Measurements from ENCODE around the gene SUGP1.
"Not testable (repeated sequence)": the region's sequence is repeated elsewhere in the genome, so short reads cannot be mapped to it uniquely, and the experiment has no call there.

SUGP1 gene

GRCh38 chr19:19320361-19321140, at the start of gene SUGP1, which contains the start of gene MAU2:
Gene SUGP1 (minus strand): TSS chr19:19320509. CDS start chr19:19320496, 13 bp downstream.
Gene MAU2 (plus strand): TSS chr19:19320829. CDS start chr19:19320860, 31 bp downstream.
- DNase-seq = peak; percentile 92

GRCh38 chr19:19368087-19368486, 47.8 kb upstream of the SUGP1 start:
- DNase-seq = no peak

GRCh38 chr19:19366434-19367396, 46.4 kb upstream of the SUGP1 start:
- DNase-seq = peak; percentile 81 to 82

- DNase-seq = no peak
Measured at GRCh38 chr19:19362075-19362474, 41.8 kb upstream of the SUGP1 start.

- peak; percentile 74 to 84 for DNase-seq
Measured at GRCh38 chr19:19361075-19361594, 40.8 kb upstream of the SUGP1 start.

- no peak for DNase-seq
Measured at GRCh38 chr19:19356901-19357566, 36.7 kb upstream of the SUGP1 start.

- no peak for DNase-seq
Measured at GRCh38 chr19:19356500-19356899, 36.2 kb upstream of the SUGP1 start.

GRCh38 chr19:19355606-19356139, 35.4 kb upstream of the SUGP1 start:
- DNase-seq = no peak

- no peak for DNase-seq
Measured at GRCh38 chr19:19354932-19355331, 34.6 kb upstream of the SUGP1 start.

- DNase-seq = no peak
Measured at GRCh38 chr19:19354007-19354406, 33.7 kb upstream of the SUGP1 start.

GRCh38 chr19:19352823-19353222, 32.5 kb upstream of the SUGP1 start:
- DNase-seq = no peak

- not testable (repeated sequence) for DNase-seq
Measured at GRCh38 chr19:19350756-19351155, 30.4 kb upstream of the SUGP1 start.

- DNase-seq = no peak
Measured at GRCh38 chr19:19349365-19349764, 29.1 kb upstream of the SUGP1 start.

GRCh38 chr19:19348266-19348665, 28.0 kb upstream of the SUGP1 start:
- no peak for DNase-seq

- DNase-seq = no peak
Measured at GRCh38 chr19:19347401-19348110, 27.2 kb upstream of the SUGP1 start.

GRCh38 chr19:19345970-19346369, 25.7 kb upstream of the SUGP1 start:
- no peak for DNase-seq

GRCh38 chr19:19345232-19345631, 24.9 kb upstream of the SUGP1 start:
- no peak for DNase-seq

GRCh38 chr19:19343762-19344161, 23.5 kb upstream of the SUGP1 start:
- DNase-seq = no peak

- DNase-seq = no peak
Measured at GRCh38 chr19:19343016-19343362, 22.7 kb upstream of the SUGP1 start.

GRCh38 chr19:19342086-19343015, 22.0 kb upstream of the SUGP1 start:
- DNase-seq = no peak

GRCh38 chr19:19341026-19341425, 20.7 kb upstream of the SUGP1 start:
- no peak for DNase-seq

Measured in CD4-positive, alpha-beta T cell treated with Interleukin-1 beta for 1 hour (primary cell).